Keratinocyte (primary cell): Measurements from ENCODE around the gene MSL3B.

ENCODE experiments used
- DNase-seq: peaks from one replicate; pipeline ENCODE4 v3.0.0-alpha.2; 2011; ENCODE audit warnings: low read depth, missing footprints, low spot score
- FAIRE-seq: peaks from 2 replicates; lab custom pipeline; 2011; peaks lifted over from hg19 to GRCh38; lab: Jason Lieb, UNC
- H2AFZ ChIP-seq: 2 replicates; pipeline ENCODE4 v1.6.0; 2012; ENCODE audit warnings: low read length, control low read depth, inconsistent platforms; ENCODE audit not compliant: control insufficient read depth
- H3K27ac ChIP-seq: 2 replicates; pipeline ENCODE4 v1.5.1; 2011; ENCODE audit warnings: low read length; ENCODE audit not compliant: control insufficient read depth, insufficient read depth
- H3K27me3 ChIP-seq: 3 replicates; pipeline ENCODE4 v1.6.0; 2011; ENCODE audit warnings: low read length; ENCODE audit not compliant: control insufficient read depth, insufficient read depth; ENCODE audit errors: extremely low read depth
- H3K36me3 ChIP-seq, 2 experiments: 2 replicates in 1 of 2; 3 replicates in 1 of 2; pipeline ENCODE4 v1.5.1; 2011; ENCODE audit warnings: low read length in 2 of 2, mild to moderate bottlenecking in 1 of 2; ENCODE audit not compliant: control insufficient read depth in 2 of 2, insufficient read depth in 2 of 2; ENCODE audit errors: extremely low read depth in 1 of 2
- H3K4me1 ChIP-seq: 3 replicates; pipeline ENCODE4 v1.5.1; 2011; ENCODE audit warnings: low read length; ENCODE audit not compliant: control insufficient read depth, insufficient read depth; ENCODE audit errors: extremely low read depth
- H3K4me2 ChIP-seq: 3 replicates; pipeline ENCODE4 v1.6.0; 2011; ENCODE audit warnings: low read depth, low read length; ENCODE audit not compliant: control insufficient read depth, insufficient read depth; ENCODE audit errors: extremely low read depth
- H3K4me3 ChIP-seq, 3 experiments: fragments of 200-600 bp in 1 of 3; sonication (generic) in 1 of 3; 2 replicates in 2 of 3; 3 replicates in 1 of 3; pipeline ENCODE4 v1.5.1; 2011 to 2016; ENCODE audit warnings: low read length in 3 of 3, mild to moderate bottlenecking in 3 of 3, control low read depth in 2 of 3, inconsistent platforms in 1 of 3, low read depth in 1 of 3, mixed read lengths in 1 of 3, mixed run types in 1 of 3, moderate library complexity in 1 of 3; ENCODE audit not compliant: control insufficient read depth in 2 of 3, insufficient read depth in 2 of 3; ENCODE audit errors: extremely low read depth in 1 of 3
- H3K79me2 ChIP-seq: 2 replicates; pipeline ENCODE4 v1.6.0; 2012; ENCODE audit warnings: low read length; ENCODE audit not compliant: control insufficient read depth, insufficient read depth
- H3K9ac ChIP-seq: 3 replicates; pipeline ENCODE4 v1.6.0; 2011; ENCODE audit warnings: low read length; ENCODE audit not compliant: control insufficient read depth, insufficient read depth; ENCODE audit errors: extremely low read depth
- H3K9me1 ChIP-seq: 3 replicates; pipeline ENCODE4 v1.6.0; 2011; ENCODE audit warnings: low read length; ENCODE audit not compliant: control insufficient read depth, insufficient read depth; ENCODE audit errors: extremely low read depth
- H3K9me3 ChIP-seq: 2 replicates; pipeline ENCODE4 v1.5.1; 2012; ENCODE audit warnings: low read depth, low read length; ENCODE audit not compliant: control insufficient read depth
- H4K20me1 ChIP-seq: 3 replicates; pipeline ENCODE4 v1.6.0; 2011; ENCODE audit warnings: low read length; ENCODE audit not compliant: control insufficient read depth, insufficient read depth; ENCODE audit errors: extremely low read depth
- EZH2 ChIP-seq: IDR thresholded peaks from one replicate; pipeline ENCODE4 v1.6.1; 2012; ENCODE audit warnings: inconsistent platforms, mild to moderate bottlenecking, low read length, moderate library complexity
- dilution Hi-C: fragments of 300-500 bp; cut with MboI; formaldehyde crosslinking; loops from one replicate; pipeline ENCODE4 v1.7.0; 2020; ENCODE audit warnings: low sequenced_read_pairs; ENCODE audit not compliant: extremely low pct_ligation_motif_present
- TF ChIP-seq, protein P1 (sequence below), 3 experiments: IDR thresholded peaks in 1 of 3; conservative IDR thresholded peaks in 1 of 3; optimal IDR thresholded peaks in 1 of 3; 2 replicates in 2 of 3; 3 replicates in 1 of 3; pipeline versions ENCODE3 to v1.5.1; 2011; ENCODE audit warnings: low read length in 3 of 3, mild to moderate bottlenecking in 3 of 3, moderate library complexity in 2 of 3, control low read depth in 1 of 3, inconsistent platforms in 1 of 3; ENCODE audit not compliant: insufficient read depth in 2 of 3; ENCODE audit errors: extremely low read depth in 1 of 3

The MSL3B gene

DNA sequence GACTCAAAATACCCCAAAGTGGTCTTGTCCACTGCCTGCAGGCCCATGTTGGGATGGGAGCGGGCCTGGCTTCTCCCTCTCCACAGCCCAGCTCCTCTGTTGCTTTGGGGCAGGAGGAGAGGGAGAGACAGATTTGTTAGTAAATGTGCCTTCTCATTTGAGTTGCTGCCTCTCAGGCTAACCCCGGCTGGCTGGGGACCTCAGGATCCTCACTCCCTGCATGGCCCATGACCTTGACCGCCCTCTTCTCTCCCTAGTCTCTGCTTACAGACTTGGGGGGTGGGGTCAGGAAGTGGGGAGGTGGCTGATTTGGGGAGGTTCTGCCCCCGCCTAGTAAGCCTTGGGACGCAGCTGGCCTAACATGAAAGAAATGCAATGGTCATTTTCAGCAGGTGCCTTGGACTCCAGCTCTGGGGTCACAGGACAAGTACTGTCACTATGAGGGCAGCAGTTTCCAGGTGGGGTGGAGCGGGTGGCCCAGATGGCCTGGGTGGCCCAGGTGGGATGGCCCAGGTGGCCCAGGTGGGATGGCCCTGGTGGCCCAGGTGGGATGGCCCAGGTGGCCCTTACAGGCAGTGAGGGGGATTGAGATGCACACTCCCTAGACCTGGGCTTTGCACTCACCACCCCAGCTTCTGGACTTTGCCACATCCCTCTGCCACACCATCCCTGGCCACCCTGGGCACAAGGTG, 37.9 kb downstream of the MSL3B start:
- Histone ChIP-seq H3K79me2 (no peaks in the 10 kb centered on the region), H3K9ac (no peak overlapping the region), H3K9me1 (no peaks in the 10 kb centered on the region), H3K4me1 (peaks cover 16% of the 10 kb centered on the region), H3K27me3 (no peaks in the 10 kb centered on the region), H3K9me3 (no peaks in the 10 kb centered on the region), H3K27ac (no peak overlapping the region), H3K4me2 (no peak overlapping the region), H3K4me3 (no peak overlapping the region), H2AFZ (no peak overlapping the region), H3K36me3 (no peaks in the 10 kb centered on the region), H4K20me1 (no peaks in the 10 kb centered on the region)
- TF ChIP-seq, protein P1, sequence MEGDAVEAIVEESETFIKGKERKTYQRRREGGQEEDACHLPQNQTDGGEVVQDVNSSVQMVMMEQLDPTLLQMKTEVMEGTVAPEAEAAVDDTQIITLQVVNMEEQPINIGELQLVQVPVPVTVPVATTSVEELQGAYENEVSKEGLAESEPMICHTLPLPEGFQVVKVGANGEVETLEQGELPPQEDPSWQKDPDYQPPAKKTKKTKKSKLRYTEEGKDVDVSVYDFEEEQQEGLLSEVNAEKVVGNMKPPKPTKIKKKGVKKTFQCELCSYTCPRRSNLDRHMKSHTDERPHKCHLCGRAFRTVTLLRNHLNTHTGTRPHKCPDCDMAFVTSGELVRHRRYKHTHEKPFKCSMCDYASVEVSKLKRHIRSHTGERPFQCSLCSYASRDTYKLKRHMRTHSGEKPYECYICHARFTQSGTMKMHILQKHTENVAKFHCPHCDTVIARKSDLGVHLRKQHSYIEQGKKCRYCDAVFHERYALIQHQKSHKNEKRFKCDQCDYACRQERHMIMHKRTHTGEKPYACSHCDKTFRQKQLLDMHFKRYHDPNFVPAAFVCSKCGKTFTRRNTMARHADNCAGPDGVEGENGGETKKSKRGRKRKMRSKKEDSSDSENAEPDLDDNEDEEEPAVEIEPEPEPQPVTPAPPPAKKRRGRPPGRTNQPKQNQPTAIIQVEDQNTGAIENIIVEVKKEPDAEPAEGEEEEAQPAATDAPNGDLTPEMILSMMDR (optimal IDR thresholded peaks at IDR 0.05 in 1 of 3, IDR thresholded peaks at IDR 0.05 in 1 of 3, conservative IDR thresholded peaks at IDR 0.05 in 1 of 3; ENCODE audit: extremely low read depth in 1 of 3, insufficient read depth in 2 of 3, low read length in 3 of 3), result no peak
- no peak for TF ChIP-seq EZH2
- FAIRE-seq (no peak), DNase-seq (no peak)
- dilution Hi-C loops, result no loop called here

DNA sequence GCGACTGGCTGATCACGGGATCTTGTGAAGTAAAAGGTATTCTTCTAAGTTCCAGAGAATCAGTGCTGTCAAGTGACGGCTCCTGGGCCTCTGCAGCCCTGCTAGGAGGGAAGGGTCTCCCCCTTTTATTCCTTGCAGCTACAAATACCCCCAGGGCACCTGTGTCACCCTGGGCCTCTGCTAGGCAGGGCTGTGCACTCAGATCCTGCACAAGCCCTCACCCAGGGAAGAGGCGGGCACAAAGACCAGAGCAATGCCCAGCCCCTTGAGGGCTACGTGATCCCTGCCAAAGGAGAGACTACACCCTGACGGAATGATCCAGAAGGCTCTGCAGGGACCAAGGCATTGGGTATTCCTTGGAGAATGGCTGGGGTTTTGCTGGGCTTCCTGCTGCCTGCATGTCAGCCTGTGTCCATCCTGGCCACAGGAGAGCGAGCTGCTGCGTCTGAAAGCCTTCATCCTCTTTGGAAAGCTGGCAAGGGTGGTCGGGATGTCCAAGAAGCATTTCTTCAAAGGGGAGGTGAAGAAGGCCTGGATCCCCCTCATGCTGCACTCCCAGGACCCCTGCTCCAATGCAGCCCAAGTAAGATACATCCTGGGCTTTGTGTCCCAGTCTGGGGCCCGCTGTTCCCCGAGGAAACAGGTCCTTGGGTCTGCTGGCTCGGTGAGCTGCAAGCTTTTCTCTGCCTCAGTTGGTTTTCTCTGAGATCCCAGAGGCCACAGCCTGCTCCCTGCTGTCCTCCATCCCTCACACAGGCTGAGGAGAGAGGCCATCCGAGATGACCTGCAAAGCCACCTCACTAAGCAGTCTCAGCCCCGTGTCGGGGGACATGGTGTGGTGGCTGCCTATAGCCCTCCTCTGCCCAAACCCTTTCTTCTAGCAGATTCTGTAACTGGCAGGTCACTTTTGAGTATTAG, 38.7 kb downstream of the MSL3B start:
- H3K27ac ChIP-seq, result no peak overlapping the region
- H3K4me2 ChIP-seq, result peak overlapping the region; percentile 22
- no peak overlapping the region for H3K4me3 ChIP-seq
- H3K27me3 ChIP-seq, result no peaks in the 10 kb centered on the region
- DNase-seq (no peak), FAIRE-seq (no peak)
- no peaks in the 10 kb centered on the region for H3K36me3 ChIP-seq
- H2AFZ ChIP-seq, result no peak overlapping the region
- peaks cover 16% of the 10 kb centered on the region for H3K4me1 ChIP-seq
- no peaks in the 10 kb centered on the region for H4K20me1 ChIP-seq
- H3K9ac ChIP-seq, result no peak overlapping the region
- TF ChIP-seq, protein P1 (optimal IDR thresholded peaks at IDR 0.05 in 1 of 3, IDR thresholded peaks at IDR 0.05 in 1 of 3, conservative IDR thresholded peaks at IDR 0.05 in 1 of 3; ENCODE audit: extremely low read depth in 1 of 3, insufficient read depth in 2 of 3, low read length in 3 of 3), result no peak
- TF ChIP-seq EZH2, result no peak
- dilution Hi-C loops, result no loop called here
- H3K79me2 ChIP-seq, result no peaks in the 10 kb centered on the region
- no peaks in the 10 kb centered on the region for H3K9me1 ChIP-seq
- H3K9me3 ChIP-seq, result no peaks in the 10 kb centered on the region
